HCT116 (cell line): Measurements from ENCODE around the gene SLC1A3.

Experiments used
- CTCF ChIP-seq, 3 experiments: fragments of 200-600 bp in 1 of 3; sonication (generic) in 1 of 3; IDR thresholded peaks in 2 of 3; conservative IDR thresholded peaks in 1 of 3; 2 replicates each; pipeline ENCODE4 v1.5.1; 2012 to 2017; ENCODE audit warnings: low read depth in 2 of 3, low read length in 2 of 3, antibody characterized with exemption in 1 of 3, borderline replicate concordance in 1 of 3, control low read depth in 1 of 3, mild to moderate bottlenecking in 1 of 3, mixed read lengths in 1 of 3, mixed run types in 1 of 3, moderate library complexity in 1 of 3; ENCODE audit not compliant: insufficient read depth in 1 of 3
- SIN3A ChIP-seq: IDR thresholded peaks from 2 replicates; pipeline ENCODE4 v1.6.1; 2012; ENCODE audit warnings: low read depth

GRCh38 chr5:36654564-36654963, 48.2 kb downstream of the SLC1A3 start:
- TF ChIP-seq SIN3A (no peak), CTCF (IDR thresholded peaks at IDR 0.05 in 2 of 3, conservative IDR thresholded peaks at IDR 0.05 in 1 of 3; ENCODE audit: borderline replicate concordance in 1 of 3, insufficient read depth in 1 of 3, low read depth in 2 of 3, low read length in 2 of 3) (no peak)
